NCI-H82 treated with DMSO at 0.1 percent for 48 hours (cell line): Measurements from ENCODE around the gene LYSMD1.
"Not testable (repeated sequence)": the region's sequence is repeated elsewhere in the genome, so short reads cannot be mapped to it uniquely, and the experiment has no call there.

Source experiments
- DNase-seq: peaks from one replicate; lab custom pipeline; 2025; ENCODE audit not compliant: unreplicated experiment; lab: John Stamatoyannopoulos, UW

LYSMD1 gene

GRCh38 chr1:151165738-151166504 is at the start of gene LYSMD1, which contains the start of gene SCNM1:
Gene LYSMD1 (minus strand): TSS chr1:151165902. CDS start chr1:151165258, 644 bp downstream.
Gene SCNM1 (plus strand): TSS chr1:151166144. CDS start chr1:151166153, 9 bp downstream.
- peak; percentile 97 for DNase-seq

GRCh38 chr1:151213560-151213959 is 47.9 kb upstream of the LYSMD1 start:
- DNase-seq: no peak

- no peak for DNase-seq
Observed at GRCh38 chr1:151211972-151212705, 46.4 kb upstream of the LYSMD1 start.

- DNase-seq: no peak
Observed at GRCh38 chr1:151210830-151211229, 45.1 kb upstream of the LYSMD1 start.

GRCh38 chr1:151205381-151205965 is 39.8 kb upstream of the LYSMD1 start:
- DNase-seq: not testable (repeated sequence)

GRCh38 chr1:151199873-151200581 is 34.3 kb upstream of the LYSMD1 start:
- no peak for DNase-seq

GRCh38 chr1:151198254-151199127 is 32.8 kb upstream of the LYSMD1 start, which contains the start of gene PIP5K1A:
Gene PIP5K1A (plus strand): TSS chr1:151198552. CDS start chr1:151198997, 445 bp downstream.
- peak; percentile 99 for DNase-seq

- DNase-seq: no peak
Observed at GRCh38 chr1:151197863-151198253, 32.2 kb upstream of the LYSMD1 start.

GRCh38 chr1:151196292-151196800 is 30.6 kb upstream of the LYSMD1 start:
- DNase-seq: peak; percentile 91

GRCh38 chr1:151194894-151195594 is 29.3 kb upstream of the LYSMD1 start:
- not testable (repeated sequence) for DNase-seq

- DNase-seq: no peak
Observed at GRCh38 chr1:151193856-151194255, 28.2 kb upstream of the LYSMD1 start.

GRCh38 chr1:151193304-151193703 is 27.6 kb upstream of the LYSMD1 start:
- no peak for DNase-seq

- no peak for DNase-seq
Observed at GRCh38 chr1:151192047-151192446, 26.3 kb upstream of the LYSMD1 start.

- DNase-seq: peak; percentile 92
Observed at GRCh38 chr1:151189637-151190445, 24.1 kb upstream of the LYSMD1 start, which contains the start of gene VPS72. Gene VPS72 (minus strand): TSS chr1:151190197. CDS start chr1:151190121, 76 bp downstream.

- not testable (repeated sequence) for DNase-seq
Observed at GRCh38 chr1:151188667-151189066, 23.0 kb upstream of the LYSMD1 start.

- DNase-seq: peak; percentile 96
Observed at GRCh38 chr1:151187205-151187604, 21.5 kb upstream of the LYSMD1 start.

- DNase-seq: no peak
Observed at GRCh38 chr1:151184211-151184610, 18.5 kb upstream of the LYSMD1 start.

- DNase-seq: no peak
Observed at GRCh38 chr1:151176514-151177045, 10.9 kb upstream of the LYSMD1 start.
